WTC11 (cell line): ENCODE measurements around the gene PTPRN2. TPM values are rescaled to one million over a fixed set of nuclear protein-coding genes. Genes with fewer than 3 reads are reported as not detected.

ENCODE experiments used
- ATAC-seq: fragments of 200-7000 bp; cut with Tn5 transposase; 2 replicates; pipeline ENCODE4 v1.10.0; 2021; ENCODE audit warnings: mild to moderate bottlenecking, moderate library complexity
- CTCF ChIA-PET: fragments of 300-600 bp; sonication (Branson Sonifier 250); formaldehyde crosslinking; loops from one replicate; lab custom pipeline; 2021; ENCODE audit warnings: antibody characterized with exemption; lab: Charles Lee
- POLR2A ChIA-PET: fragments of 350-600 bp; sonication (Branson Sonifier 250); formaldehyde crosslinking; loops from one replicate; lab custom pipeline; 2021; ENCODE audit warnings: antibody characterized with exemption; lab: Charles Lee
- DNase-seq: peaks from one replicate; pipeline ENCODE4 v3.0.0; 2021; ENCODE audit warnings: low spot score
- H3K27ac Mint-ChIP-seq: 2 replicates; pipeline ENCODE4 v1.8.0; 2021; ENCODE audit warnings: mixed read lengths
- H3K27me3 Mint-ChIP-seq: 2 replicates; pipeline ENCODE4 v1.8.0; 2021; ENCODE audit warnings: low read depth, mild to moderate bottlenecking, moderate library complexity, mixed read lengths
- H3K36me3 Mint-ChIP-seq: 2 replicates; pipeline ENCODE4 v1.8.0; 2021; ENCODE audit warnings: mixed read lengths
- H3K4me1 Mint-ChIP-seq: 2 replicates; pipeline ENCODE4 v1.8.0; 2022; ENCODE audit warnings: mixed read lengths
- H3K4me3 Mint-ChIP-seq: 2 replicates; pipeline ENCODE4 v1.8.0; 2021; ENCODE audit warnings: mild to moderate bottlenecking, moderate library complexity, mixed read lengths
- H3K9me3 Mint-ChIP-seq: 2 replicates; pipeline ENCODE4 v1.8.0; 2021; ENCODE audit warnings: mixed read lengths
- FOXP1 ChIP-seq: sonication (generic); formaldehyde crosslinking; IDR thresholded peaks from 2 replicates; pipeline ENCODE4 v1.8.0; 2022; ENCODE audit warnings: missing genetic modification reagents, mild to moderate bottlenecking, moderate library complexity, borderline replicate concordance
- GTF2I ChIP-seq: fragments of 250-450 bp; sonication (Bioruptor Pico); conservative IDR thresholded peaks from 2 replicates; pipeline ENCODE4 v1.4.0; 2021; ENCODE audit warnings: mild to moderate bottlenecking
- KAT7 ChIP-seq: sonication (generic); formaldehyde crosslinking; IDR thresholded peaks from 2 replicates; pipeline ENCODE4 v1.8.1; 2023; ENCODE audit warnings: missing genetic modification reagents, mild to moderate bottlenecking, borderline replicate concordance
- MYBL2 ChIP-seq: sonication (generic); formaldehyde crosslinking; IDR thresholded peaks from 2 replicates; pipeline ENCODE4 v1.8.1; 2023; ENCODE audit warnings: mild to moderate bottlenecking, moderate library complexity, missing genetic modification reagents
- NFATC4 ChIP-seq: fragments of 250-450 bp; sonication (Bioruptor Pico); IDR thresholded peaks from 2 replicates; pipeline ENCODE4 v1.9.0; 2021; ENCODE audit warnings: mild to moderate bottlenecking
- NFYB ChIP-seq: sonication (generic); formaldehyde crosslinking; conservative IDR thresholded peaks from 2 replicates; pipeline ENCODE4 v1.8.0; 2022; ENCODE audit warnings: low read depth, missing genetic modification reagents
- NR2C2 ChIP-seq: sonication (generic); formaldehyde crosslinking; IDR thresholded peaks from 2 replicates; pipeline ENCODE4 v1.8.0; 2022; ENCODE audit warnings: mild to moderate bottlenecking, missing genetic modification reagents
- OVOL2 ChIP-seq: fragments of 250-450 bp; sonication (Bioruptor Pico); IDR thresholded peaks from 2 replicates; pipeline ENCODE4 v1.9.0; 2021; ENCODE audit warnings: mild to moderate bottlenecking, borderline replicate concordance
- TEAD4 ChIP-seq: sonication (generic); formaldehyde crosslinking; IDR thresholded peaks from 2 replicates; pipeline ENCODE4 v1.8.0; 2022; ENCODE audit warnings: mild to moderate bottlenecking, missing genetic modification reagents
- TP53 ChIP-seq: sonication (generic); formaldehyde crosslinking; IDR thresholded peaks from 2 replicates; pipeline ENCODE4 v1.8.1; 2023; ENCODE audit warnings: mild to moderate bottlenecking, missing genetic modification reagents
- USF1 ChIP-seq: sonication (generic); formaldehyde crosslinking; IDR thresholded peaks from 2 replicates; pipeline ENCODE4 v1.8.0; 2022; ENCODE audit warnings: mild to moderate bottlenecking, missing genetic modification reagents
- ZMAT4 ChIP-seq: fragments of 250-450 bp; sonication (Bioruptor Pico); IDR thresholded peaks from 2 replicates; pipeline ENCODE4 v1.9.0; 2021; ENCODE audit warnings: mild to moderate bottlenecking
- ZNF219 ChIP-seq: sonication (generic); formaldehyde crosslinking; IDR thresholded peaks from 2 replicates; pipeline ENCODE4 v1.8.0; 2023; ENCODE audit warnings: missing genetic modification reagents, mild to moderate bottlenecking, borderline replicate concordance
- ZNF263 ChIP-seq: sonication (generic); formaldehyde crosslinking; IDR thresholded peaks from 2 replicates; pipeline ENCODE4 v1.8.1; 2022; ENCODE audit warnings: low read depth, mild to moderate bottlenecking, moderate library complexity, missing genetic modification reagents
- ZNF317 ChIP-seq: sonication (generic); formaldehyde crosslinking; IDR thresholded peaks from 2 replicates; pipeline ENCODE4 v1.8.1; 2023; ENCODE audit warnings: low read depth, mild to moderate bottlenecking, moderate library complexity, missing genetic modification reagents, borderline replicate concordance
- ZNF416 ChIP-seq: fragments of 250-450 bp; sonication (Bioruptor Pico); IDR thresholded peaks from 2 replicates; pipeline ENCODE4 v1.9.0; 2021; ENCODE audit warnings: mild to moderate bottlenecking, inconsistent platforms
- ZNF423 ChIP-seq: fragments of 250-450 bp; sonication (Bioruptor Pico); IDR thresholded peaks from 2 replicates; pipeline ENCODE4 v2.1.2; 2022; ENCODE audit warnings: mild to moderate bottlenecking, moderate library complexity
- ZNF425 ChIP-seq: fragments of 250-450 bp; sonication (Bioruptor Pico); conservative IDR thresholded peaks from 2 replicates; pipeline ENCODE4 v1.9.0; 2021; ENCODE audit warnings: mild to moderate bottlenecking
- ZNF532 ChIP-seq: fragments of 250-450 bp; sonication (Bioruptor Pico); IDR thresholded peaks from 2 replicates; pipeline ENCODE4 v1.9.0; 2021; ENCODE audit warnings: mild to moderate bottlenecking, borderline replicate concordance
- total RNA-seq: library from RNA; stranded (reverse); gene quantifications from 3 replicates; pipeline ENCODE4 v1.2.3, GENCODE V29; 2021
- TF ChIP-seq, protein P1 (sequence below): sonication (generic); formaldehyde crosslinking; IDR thresholded peaks from 2 replicates; pipeline ENCODE4 v1.8.1; 2022; ENCODE audit warnings: low read depth, missing genetic modification reagents, borderline replicate concordance
- TF ChIP-seq, protein P2 (sequence below): sonication (generic); formaldehyde crosslinking; IDR thresholded peaks from 2 replicates; pipeline ENCODE4 v1.8.0; 2022; ENCODE audit warnings: mild to moderate bottlenecking, missing genetic modification reagents

PTPRN2 gene
- total RNA-seq, 1 experiment from 2014 or later, result 4.7 TPM

DNA sequence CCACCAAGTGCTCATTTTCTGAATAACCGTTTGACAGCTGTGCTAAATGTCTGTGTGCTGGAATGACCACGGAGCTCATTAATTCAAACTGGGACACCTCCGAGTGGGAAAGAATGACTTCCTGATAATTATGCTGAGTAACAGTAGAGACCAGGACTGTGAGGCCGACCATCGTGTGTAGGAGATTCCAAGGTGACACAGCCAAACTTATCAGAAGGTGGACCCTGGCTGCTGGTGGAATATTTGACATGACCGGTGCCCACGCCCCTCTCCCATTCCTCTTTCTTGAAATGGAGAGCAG, 400.0 kb downstream of the PTPRN2 start (continued):
- TF ChIP-seq ZNF317 (CRISPR knock-in tag) (no peak), NFYB (CRISPR knock-in tag) (no peak), ZNF423 (no peak), ZNF219 (CRISPR knock-in tag) (no peak), MYBL2 (CRISPR knock-in tag) (no peak), ZNF532 (CRISPR knock-in tag) (no peak), USF1 (no peak), GTF2I (no peak), FOXP1 (CRISPR knock-in tag) (no peak), ZNF425 (CRISPR knock-in tag) (no peak), ZNF416 (CRISPR knock-in tag) (no peak), KAT7 (CRISPR knock-in tag) (no peak), NR2C2 (no peak)
- TF ChIP-seq, protein P1, sequence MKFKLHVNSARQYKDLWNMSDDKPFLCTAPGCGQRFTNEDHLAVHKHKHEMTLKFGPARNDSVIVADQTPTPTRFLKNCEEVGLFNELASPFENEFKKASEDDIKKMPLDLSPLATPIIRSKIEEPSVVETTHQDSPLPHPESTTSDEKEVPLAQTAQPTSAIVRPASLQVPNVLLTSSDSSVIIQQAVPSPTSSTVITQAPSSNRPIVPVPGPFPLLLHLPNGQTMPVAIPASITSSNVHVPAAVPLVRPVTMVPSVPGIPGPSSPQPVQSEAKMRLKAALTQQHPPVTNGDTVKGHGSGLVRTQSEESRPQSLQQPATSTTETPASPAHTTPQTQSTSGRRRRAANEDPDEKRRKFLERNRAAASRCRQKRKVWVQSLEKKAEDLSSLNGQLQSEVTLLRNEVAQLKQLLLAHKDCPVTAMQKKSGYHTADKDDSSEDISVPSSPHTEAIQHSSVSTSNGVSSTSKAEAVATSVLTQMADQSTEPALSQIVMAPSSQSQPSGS (CRISPR knock-in tag), result no peak

DNA sequence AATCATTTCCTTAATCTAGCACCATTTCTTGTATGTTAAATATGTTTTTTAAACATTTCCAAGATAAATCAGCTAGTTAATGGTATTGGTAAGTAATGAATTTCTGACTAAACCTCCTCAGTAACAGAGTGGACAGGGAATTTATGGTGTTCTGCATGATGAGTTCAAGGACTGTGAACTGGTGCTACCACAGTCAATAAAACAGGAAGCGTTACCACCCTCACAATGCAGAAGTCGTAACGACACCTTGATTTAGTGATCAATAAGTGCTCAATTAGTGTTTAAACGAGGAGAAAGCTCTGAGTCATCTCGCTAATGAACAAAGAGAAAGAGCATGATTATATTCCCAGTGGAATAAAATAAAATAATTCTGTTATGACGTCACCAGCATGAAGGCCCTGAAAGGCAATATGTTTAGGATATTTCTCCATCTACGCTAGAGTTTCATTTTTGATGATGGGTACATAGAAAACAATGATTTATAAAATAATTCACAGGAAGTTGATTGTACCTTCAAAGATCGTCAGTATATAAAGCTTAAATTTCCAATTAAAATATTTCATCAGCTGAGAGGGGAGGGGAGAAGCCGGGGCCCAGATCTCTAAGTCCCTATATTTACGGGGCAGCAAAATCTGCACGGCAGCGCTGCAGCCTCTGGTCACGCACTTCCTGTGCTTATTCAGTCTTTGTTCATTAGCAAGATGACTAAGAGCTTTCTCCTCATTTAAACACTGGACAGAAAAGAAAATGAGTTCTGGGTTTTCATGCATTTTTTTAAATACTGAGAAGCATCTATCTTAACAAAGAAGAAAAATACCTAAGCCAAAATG, 400.5 kb downstream of the PTPRN2 start:
- no peaks in the 10 kb centered on the region for H3K4me1 Mint-ChIP-seq
- peaks cover 49% of the 10 kb centered on the region for H3K9me3 Mint-ChIP-seq
- ChIA-PET POLR2A (no interaction called here), CTCF (no interaction called here)
- DNase-seq (no peak), ATAC-seq (no peak)
- no peaks in the 10 kb centered on the region for H3K27me3 Mint-ChIP-seq
- H3K36me3 Mint-ChIP-seq, result peaks cover 40% of the 10 kb centered on the region
- H3K4me3 Mint-ChIP-seq, result no peak overlapping the region
- H3K27ac Mint-ChIP-seq, result no peak overlapping the region
- no peak for TF ChIP-seq ZMAT4 (CRISPR knock-in tag)
- TF ChIP-seq, protein P1 (CRISPR knock-in tag), result no peak
- no peak for TF ChIP-seq OVOL2 (CRISPR knock-in tag)
- no peak for TF ChIP-seq NFYB (CRISPR knock-in tag)
- no peak for TF ChIP-seq TEAD4 (CRISPR knock-in tag)
- TF ChIP-seq, protein P2, sequence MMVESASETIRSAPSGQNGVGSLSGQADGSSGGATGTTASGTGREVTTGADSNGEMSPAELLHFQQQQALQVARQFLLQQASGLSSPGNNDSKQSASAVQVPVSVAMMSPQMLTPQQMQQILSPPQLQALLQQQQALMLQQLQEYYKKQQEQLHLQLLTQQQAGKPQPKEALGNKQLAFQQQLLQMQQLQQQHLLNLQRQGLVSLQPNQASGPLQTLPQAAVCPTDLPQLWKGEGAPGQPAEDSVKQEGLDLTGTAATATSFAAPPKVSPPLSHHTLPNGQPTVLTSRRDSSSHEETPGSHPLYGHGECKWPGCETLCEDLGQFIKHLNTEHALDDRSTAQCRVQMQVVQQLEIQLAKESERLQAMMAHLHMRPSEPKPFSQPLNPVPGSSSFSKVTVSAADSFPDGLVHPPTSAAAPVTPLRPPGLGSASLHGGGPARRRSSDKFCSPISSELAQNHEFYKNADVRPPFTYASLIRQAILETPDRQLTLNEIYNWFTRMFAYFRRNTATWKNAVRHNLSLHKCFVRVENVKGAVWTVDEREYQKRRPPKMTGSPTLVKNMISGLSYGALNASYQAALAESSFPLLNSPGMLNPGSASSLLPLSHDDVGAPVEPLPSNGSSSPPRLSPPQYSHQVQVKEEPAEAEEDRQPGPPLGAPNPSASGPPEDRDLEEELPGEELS (CRISPR knock-in tag), result no peak
- no peak for TF ChIP-seq ZNF263 (CRISPR knock-in tag)
- TF ChIP-seq ZNF219 (CRISPR knock-in tag), result no peak
- TF ChIP-seq NFATC4 (CRISPR knock-in tag), result no peak
- TF ChIP-seq TP53 (CRISPR knock-in tag), result no peak
